ENCODE results near the gene CDC42BPA. TPM values are rescaled to one million over a fixed set of nuclear protein-coding genes. Genes with fewer than 3 reads are reported as not detected.
"Not testable (repeated sequence)": the region's sequence is repeated elsewhere in the genome, so short reads cannot be mapped to it uniquely, and the experiment has no call there.

CDC42BPA gene
- total and polyA plus RNA-seq, 2 donors: 3.7 to 3.9 TPM

DNA sequence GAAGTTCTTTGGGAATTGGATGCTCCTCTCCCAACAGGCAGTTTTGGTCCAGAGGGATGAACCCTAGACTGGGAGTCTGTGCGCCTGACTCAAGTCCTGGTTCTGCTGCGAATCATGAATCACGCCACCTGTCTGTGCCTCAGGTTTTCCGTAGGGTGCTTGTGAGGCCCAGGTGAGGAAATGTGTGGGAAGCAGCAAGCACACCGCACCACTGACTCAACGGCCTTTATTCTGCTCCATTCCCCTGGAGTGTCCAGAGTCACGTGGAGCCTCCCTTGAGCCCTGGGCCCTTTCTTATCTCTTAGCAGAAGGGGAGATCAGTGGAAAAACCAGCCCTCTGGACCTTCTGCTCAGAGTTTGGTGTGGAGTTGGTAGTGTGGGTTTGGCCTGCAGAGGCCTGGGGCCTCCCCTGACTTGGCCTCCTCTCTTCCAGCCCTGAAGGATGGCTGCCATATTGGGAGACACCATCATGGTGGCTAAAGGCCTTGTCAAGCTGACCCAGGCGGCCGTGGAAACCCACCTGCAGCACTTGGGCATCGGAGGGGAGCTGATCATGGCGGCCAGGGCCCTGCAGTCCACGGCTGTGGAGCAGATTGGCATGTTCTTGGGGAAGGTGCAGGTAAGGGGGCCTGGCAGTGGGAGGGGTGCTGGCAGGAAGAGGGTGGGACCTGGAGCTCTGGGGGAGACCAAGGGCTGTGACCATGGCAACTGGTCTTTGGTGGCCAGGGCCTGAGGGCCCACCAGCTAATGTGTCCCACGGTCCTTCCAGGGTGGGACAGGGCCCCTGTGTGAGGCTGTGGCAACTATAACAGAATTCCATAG is 357.1 kb downstream of the CDC42BPA start:
- WGBS: 97% methylated on average over 13 of the region's 13 CpGs
- no peak for DNase-seq (ENCODE audit: low read depth in 6 of 9, low spot score in 9 of 9)

DNA sequence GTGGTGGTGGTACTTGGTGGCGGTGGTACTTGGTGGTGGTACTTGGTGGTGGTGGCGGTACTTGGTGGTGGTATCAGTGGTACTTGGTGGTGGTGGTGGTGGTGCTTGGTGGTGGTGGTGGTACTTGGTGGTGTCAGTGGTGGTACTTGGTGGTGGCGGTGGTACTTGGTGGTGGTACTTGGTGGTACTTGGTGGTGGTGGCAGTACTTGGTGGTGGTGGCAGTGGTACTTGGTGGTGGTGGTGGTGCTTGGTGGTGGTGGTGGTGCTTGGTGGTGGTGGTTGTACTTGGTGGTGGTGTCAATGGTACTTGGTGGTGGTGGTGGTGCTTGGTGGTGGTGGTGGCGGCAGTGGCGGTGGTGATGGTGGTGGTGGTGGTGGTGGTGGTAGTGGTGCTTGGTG is 358.0 kb downstream of the CDC42BPA start:
- H3K4me3 ChIP-seq (ENCODE audit: low read length in 2 of 2): no peak overlapping the region
- H3K4me1 ChIP-seq (ENCODE audit: control insufficient read depth in 2 of 2, insufficient read depth in 2 of 2, low read length in 2 of 2): no peaks in the 10 kb centered on the region
- 83% methylated on average over 5 of the region's 5 CpGs for WGBS
- peaks cover 0 to 17% of the 10 kb centered on the region in 2 donors for H3K36me3 ChIP-seq (ENCODE audit: control insufficient read depth in 2 of 2, insufficient read depth in 2 of 2, low read length in 1 of 2)
- no peak overlapping the region for H3K27ac ChIP-seq (ENCODE audit: low read depth in 1 of 2, low read length in 1 of 2)
- DNase-seq (ENCODE audit: low read depth in 6 of 9, low spot score in 9 of 9): no peak
- no peaks in the 10 kb centered on the region for H3K27me3 ChIP-seq (ENCODE audit: control insufficient read depth in 2 of 2, insufficient read depth in 1 of 2, low read length in 1 of 2)
- H3K9me3 ChIP-seq (ENCODE audit: control insufficient read depth in 2 of 2, insufficient read depth in 1 of 2, low read length in 1 of 2): peaks cover 2 to 37% of the 10 kb centered on the region in 2 donors

More for the DNA sequence above, 357.1 kb downstream of the CDC42BPA start:
- H3K36me3 ChIP-seq (ENCODE audit: control insufficient read depth in 2 of 2, insufficient read depth in 2 of 2, low read length in 1 of 2): peaks cover 7 to 26% of the 10 kb centered on the region in 2 donors
- H3K27ac ChIP-seq (ENCODE audit: low read depth in 1 of 2, low read length in 1 of 2): no peak overlapping the region
- H3K4me3 ChIP-seq (ENCODE audit: low read length in 2 of 2): no peak overlapping the region
- H3K4me1 ChIP-seq (ENCODE audit: control insufficient read depth in 2 of 2, insufficient read depth in 2 of 2, low read length in 2 of 2): no peaks in the 10 kb centered on the region
- H3K9me3 ChIP-seq (ENCODE audit: control insufficient read depth in 2 of 2, insufficient read depth in 1 of 2, low read length in 1 of 2): peaks cover 2 to 28% of the 10 kb centered on the region in 2 donors
- no peaks in the 10 kb centered on the region for H3K27me3 ChIP-seq (ENCODE audit: control insufficient read depth in 2 of 2, insufficient read depth in 1 of 2, low read length in 1 of 2)

DNA sequence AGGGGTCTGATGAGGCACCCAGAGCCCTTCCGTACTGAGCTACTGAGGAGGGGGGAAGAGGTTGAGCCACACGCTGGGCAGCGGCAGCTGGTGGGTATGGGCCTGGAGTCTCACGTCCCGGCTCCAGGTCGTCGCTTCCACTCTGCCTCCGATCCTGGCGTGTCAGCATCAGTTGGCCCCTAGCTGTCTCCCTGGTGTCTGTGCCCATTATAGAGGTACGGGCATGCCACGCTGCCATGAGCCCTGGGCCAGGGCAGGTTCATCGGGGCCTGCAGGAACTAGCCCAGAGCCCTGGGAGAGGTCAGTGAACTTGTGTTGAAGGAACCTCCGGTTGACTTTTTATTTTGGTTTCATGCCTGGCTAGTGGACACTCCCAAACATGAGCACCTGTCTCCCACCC is 360.0 kb downstream of the CDC42BPA start:
- Histone ChIP-seq H3K36me3 (ENCODE audit: control insufficient read depth in 2 of 2, insufficient read depth in 2 of 2, low read length in 1 of 2) (peaks cover 0 to 11% of the 10 kb centered on the region in 2 donors), H3K27me3 (ENCODE audit: control insufficient read depth in 2 of 2, insufficient read depth in 1 of 2, low read length in 1 of 2) (no peaks in the 10 kb centered on the region), H3K4me3 (ENCODE audit: low read length in 2 of 2) (no peak overlapping the region), H3K4me1 (ENCODE audit: control insufficient read depth in 2 of 2, insufficient read depth in 2 of 2, low read length in 2 of 2) (no peaks in the 10 kb centered on the region), H3K9me3 (ENCODE audit: control insufficient read depth in 2 of 2, insufficient read depth in 1 of 2, low read length in 1 of 2) (peaks cover 2 to 44% of the 10 kb centered on the region in 2 donors), H3K27ac (ENCODE audit: low read depth in 1 of 2, low read length in 1 of 2) (no peak overlapping the region)
- DNase-seq (ENCODE audit: low read depth in 6 of 9, low spot score in 9 of 9): no peak
- WGBS: 94% methylated on average over 13 of the region's 13 CpGs

DNA sequence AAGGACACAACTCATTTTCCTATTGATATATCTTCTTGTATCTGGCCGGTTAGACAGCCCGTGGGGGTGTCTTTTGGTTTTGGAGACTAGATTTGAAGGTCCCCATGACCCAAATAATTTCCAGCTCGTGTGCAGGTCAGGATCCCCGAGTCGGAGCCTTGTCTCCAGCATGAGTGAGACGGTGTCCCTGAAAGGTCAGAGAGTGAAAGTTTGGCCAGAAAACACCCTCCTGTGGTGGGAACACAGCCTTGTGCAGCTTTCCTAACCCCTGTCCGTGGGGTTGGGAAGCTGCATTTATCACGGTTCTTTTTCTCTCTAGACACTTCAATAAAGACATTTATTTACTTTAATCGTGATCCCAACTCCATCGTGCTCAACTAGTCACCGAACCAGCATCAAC is 360.6 kb downstream of the CDC42BPA start:
- H3K36me3 ChIP-seq (ENCODE audit: control insufficient read depth in 2 of 2, insufficient read depth in 2 of 2, low read length in 1 of 2): peaks cover 0 to 11% of the 10 kb centered on the region in 2 donors
- H3K27me3 ChIP-seq (ENCODE audit: control insufficient read depth in 2 of 2, insufficient read depth in 1 of 2, low read length in 1 of 2): no peaks in the 10 kb centered on the region
- H3K9me3 ChIP-seq (ENCODE audit: control insufficient read depth in 2 of 2, insufficient read depth in 1 of 2, low read length in 1 of 2): peaks cover 2 to 44% of the 10 kb centered on the region in 2 donors
- H3K4me1 ChIP-seq (ENCODE audit: control insufficient read depth in 2 of 2, insufficient read depth in 2 of 2, low read length in 2 of 2): no peaks in the 10 kb centered on the region
- no peak overlapping the region for H3K4me3 ChIP-seq (ENCODE audit: low read length in 2 of 2)
- no peak for DNase-seq (ENCODE audit: low read depth in 6 of 9, low spot score in 9 of 9)
- WGBS: 98% methylated on average over 11 of the region's 11 CpGs
- no peak overlapping the region for H3K27ac ChIP-seq (ENCODE audit: low read depth in 1 of 2, low read length in 1 of 2)

DNA sequence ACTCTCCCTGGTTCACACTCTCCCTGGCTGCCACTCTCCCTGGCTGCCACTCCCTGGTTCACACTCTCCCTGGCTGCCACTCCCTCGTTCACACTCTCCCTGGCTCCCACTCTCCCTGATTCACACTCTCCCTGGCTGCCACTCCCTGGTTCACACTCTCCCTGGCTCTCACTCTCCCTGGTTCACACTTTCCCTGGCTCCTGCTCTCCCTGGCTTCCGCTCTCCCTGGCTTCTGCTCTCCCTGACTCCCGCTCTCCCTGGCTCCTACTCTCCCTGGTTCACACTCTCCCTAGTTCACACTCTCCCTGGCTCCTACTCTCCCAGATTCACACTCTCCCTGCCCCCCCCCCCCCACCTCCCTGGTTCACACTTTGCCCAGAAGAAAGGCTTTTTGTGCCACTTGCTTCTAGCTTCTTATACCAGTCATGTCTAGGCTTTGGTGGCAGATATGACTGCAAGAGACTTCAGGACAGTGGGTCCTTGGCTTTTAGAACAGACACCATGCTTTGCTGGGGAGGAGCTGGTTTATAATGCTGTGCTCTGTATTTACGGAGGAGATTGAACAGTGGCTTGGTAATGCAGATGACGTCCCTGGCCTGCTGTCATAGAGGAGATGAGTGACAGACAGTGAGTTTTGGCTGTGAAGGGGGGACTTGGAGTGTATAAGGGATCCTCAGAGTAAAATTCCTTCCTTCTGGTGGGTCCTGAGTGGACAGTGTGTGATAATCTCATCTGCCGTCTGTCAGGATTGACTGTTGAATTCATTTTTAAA is 361.2 kb downstream of the CDC42BPA start:
- Histone ChIP-seq H3K27ac (ENCODE audit: low read depth in 1 of 2, low read length in 1 of 2) (no peak overlapping the region), H3K4me1 (ENCODE audit: control insufficient read depth in 2 of 2, insufficient read depth in 2 of 2, low read length in 2 of 2) (no peaks in the 10 kb centered on the region)
- 97% methylated on average over 6 of the region's 6 CpGs for WGBS

DNA sequence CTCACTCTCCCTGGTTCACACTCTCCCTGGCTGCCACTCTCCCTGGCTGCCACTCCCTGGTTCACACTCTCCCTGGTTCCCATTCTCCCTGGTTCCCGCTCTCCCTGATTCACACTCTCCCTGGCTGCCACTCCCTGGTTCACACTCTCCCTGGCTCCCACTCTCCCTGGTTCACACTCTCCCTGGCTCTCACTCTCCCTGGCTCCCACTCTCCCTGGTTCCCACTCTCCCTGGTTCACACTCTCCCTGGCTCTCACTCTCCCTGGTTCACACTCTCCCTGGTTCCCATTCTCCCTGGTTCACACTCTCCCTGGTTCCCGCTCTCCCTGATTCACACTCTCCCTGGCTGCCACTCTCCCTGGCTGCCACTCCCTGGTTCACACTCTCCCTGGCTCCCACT is 362.4 kb downstream of the CDC42BPA start:
- peaks cover 2 to 43% of the 10 kb centered on the region in 2 donors for H3K9me3 ChIP-seq (ENCODE audit: control insufficient read depth in 2 of 2, insufficient read depth in 1 of 2, low read length in 1 of 2)
- H3K36me3 ChIP-seq (ENCODE audit: control insufficient read depth in 2 of 2, insufficient read depth in 2 of 2, low read length in 1 of 2); H3K4me1 ChIP-seq (ENCODE audit: control insufficient read depth in 2 of 2, insufficient read depth in 2 of 2, low read length in 2 of 2); H3K4me3 ChIP-seq (ENCODE audit: low read length in 2 of 2); H3K27me3 ChIP-seq (ENCODE audit: control insufficient read depth in 2 of 2, insufficient read depth in 1 of 2, low read length in 1 of 2); H3K27ac ChIP-seq (ENCODE audit: low read depth in 1 of 2, low read length in 1 of 2); DNase-seq (ENCODE audit: low read depth in 6 of 9, low spot score in 9 of 9): not testable (repeated sequence)
- 96% methylated on average over 2 of the region's 2 CpGs for WGBS

More for the DNA sequence above, 361.2 kb downstream of the CDC42BPA start:
- H3K4me3 ChIP-seq (ENCODE audit: low read length in 2 of 2): no peak overlapping the region
- no peaks in the 10 kb centered on the region for H3K27me3 ChIP-seq (ENCODE audit: control insufficient read depth in 2 of 2, insufficient read depth in 1 of 2, low read length in 1 of 2)
- peaks cover 2 to 44% of the 10 kb centered on the region in 2 donors for H3K9me3 ChIP-seq (ENCODE audit: control insufficient read depth in 2 of 2, insufficient read depth in 1 of 2, low read length in 1 of 2)
- DNase-seq (ENCODE audit: low read depth in 6 of 9, low spot score in 9 of 9): no peak
- peaks cover 0 to 5% of the 10 kb centered on the region in 2 donors for H3K36me3 ChIP-seq (ENCODE audit: control insufficient read depth in 2 of 2, insufficient read depth in 2 of 2, low read length in 1 of 2)

DNA sequence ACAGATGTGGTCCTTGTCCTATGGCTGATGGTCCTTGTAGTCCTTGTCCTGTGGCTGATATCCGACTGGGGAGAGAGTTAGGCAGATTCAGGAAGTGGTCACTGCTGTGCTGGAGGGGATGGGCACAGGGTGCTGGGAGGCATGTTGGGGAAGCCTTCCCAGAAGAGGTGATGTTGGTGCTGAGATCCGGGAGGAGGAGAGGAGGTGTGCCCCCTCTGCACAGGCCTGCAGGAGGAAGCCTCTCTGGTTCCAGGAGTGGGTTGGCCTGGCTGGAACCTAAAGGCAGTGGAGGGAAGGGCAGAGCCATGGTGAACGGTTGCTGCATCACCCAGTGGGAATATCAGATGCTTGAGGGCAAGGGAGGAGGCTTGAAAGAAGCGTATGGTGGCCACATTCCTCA is 363.5 kb downstream of the CDC42BPA start:
- 95% methylated on average over 4 of the region's 4 CpGs for WGBS
- Histone ChIP-seq H3K4me3 (ENCODE audit: low read length in 2 of 2) (no peak overlapping the region), H3K9me3 (ENCODE audit: control insufficient read depth in 2 of 2, insufficient read depth in 1 of 2, low read length in 1 of 2) (peaks cover 1 to 33% of the 10 kb centered on the region in 2 donors), H3K27ac (ENCODE audit: low read depth in 1 of 2, low read length in 1 of 2) (no peak overlapping the region), H3K36me3 (ENCODE audit: control insufficient read depth in 2 of 2, insufficient read depth in 2 of 2, low read length in 1 of 2) (no peaks in the 10 kb centered on the region), H3K27me3 (ENCODE audit: control insufficient read depth in 2 of 2, insufficient read depth in 1 of 2, low read length in 1 of 2) (no peaks in the 10 kb centered on the region), H3K4me1 (ENCODE audit: control insufficient read depth in 2 of 2, insufficient read depth in 2 of 2, low read length in 2 of 2) (no peaks in the 10 kb centered on the region)
- DNase-seq (ENCODE audit: low read depth in 6 of 9, low spot score in 9 of 9): no peak

DNA sequence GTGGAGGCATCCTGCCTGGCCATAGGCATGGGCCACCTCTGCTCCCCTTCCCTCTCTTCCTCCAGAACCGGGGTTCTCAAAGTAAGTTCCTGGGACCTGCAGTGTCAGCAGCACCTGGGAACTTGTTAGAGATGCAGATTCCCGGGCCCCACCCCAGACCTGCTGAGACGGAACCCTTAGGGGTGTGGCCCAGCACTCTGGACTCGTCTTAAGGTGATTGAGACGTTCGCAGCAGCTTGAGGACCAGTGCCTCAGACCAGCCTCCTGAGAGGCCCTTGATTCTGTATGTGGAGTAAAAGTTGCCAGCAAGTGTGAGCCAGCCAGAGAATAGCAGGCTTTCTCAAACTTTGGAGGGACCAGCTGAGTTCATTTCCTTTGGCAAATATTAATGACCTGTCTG is 364.0 kb downstream of the CDC42BPA start:
- 97% methylated on average over 6 of the region's 6 CpGs for WGBS
- Histone ChIP-seq H3K4me3 (ENCODE audit: low read length in 2 of 2) (no peak overlapping the region), H3K4me1 (ENCODE audit: control insufficient read depth in 2 of 2, insufficient read depth in 2 of 2, low read length in 2 of 2) (no peaks in the 10 kb centered on the region), H3K27ac (ENCODE audit: low read depth in 1 of 2, low read length in 1 of 2) (no peak overlapping the region), H3K27me3 (ENCODE audit: control insufficient read depth in 2 of 2, insufficient read depth in 1 of 2, low read length in 1 of 2) (no peaks in the 10 kb centered on the region), H3K9me3 (ENCODE audit: control insufficient read depth in 2 of 2, insufficient read depth in 1 of 2, low read length in 1 of 2) (peaks cover 1 to 30% of the 10 kb centered on the region in 2 donors), H3K36me3 (ENCODE audit: control insufficient read depth in 2 of 2, insufficient read depth in 2 of 2, low read length in 1 of 2) (no peaks in the 10 kb centered on the region)
- DNase-seq (ENCODE audit: low read depth in 6 of 9, low spot score in 9 of 9): no peak

DNA sequence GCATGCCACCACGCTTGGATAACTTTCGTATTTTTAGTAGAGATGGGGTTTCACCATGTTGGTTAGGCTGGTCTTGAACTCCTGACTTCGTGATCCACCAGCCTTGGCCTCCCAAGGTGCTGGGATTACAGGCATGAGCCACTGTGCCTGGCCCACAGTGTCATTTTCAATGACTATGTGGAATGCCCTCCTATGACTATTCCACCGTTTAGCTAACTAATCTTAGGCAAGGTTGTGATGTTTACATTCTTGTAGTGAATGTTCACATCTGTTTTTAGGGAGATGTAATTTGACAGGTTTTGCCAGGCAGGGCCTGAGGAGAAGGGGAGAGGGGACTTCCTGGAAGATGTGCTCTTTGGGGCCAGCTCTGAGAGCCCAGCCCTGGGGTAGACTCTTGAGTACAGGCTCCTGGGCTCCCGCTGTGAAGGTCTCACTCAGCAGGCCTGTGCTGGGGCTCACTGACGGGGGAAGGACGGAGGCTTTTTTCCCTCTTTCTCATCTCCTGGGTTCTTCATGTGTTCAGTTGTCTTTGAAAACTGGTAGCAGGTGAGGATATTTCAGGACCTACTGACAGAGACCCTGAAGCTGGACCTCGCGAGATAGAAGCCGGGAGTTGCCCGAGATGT is 365.0 kb downstream of the CDC42BPA start:
- Histone ChIP-seq H3K27me3 (ENCODE audit: control insufficient read depth in 2 of 2, insufficient read depth in 1 of 2, low read length in 1 of 2) (no peaks in the 10 kb centered on the region), H3K9me3 (ENCODE audit: control insufficient read depth in 2 of 2, insufficient read depth in 1 of 2, low read length in 1 of 2) (peaks cover 1 to 26% of the 10 kb centered on the region in 2 donors), H3K36me3 (ENCODE audit: control insufficient read depth in 2 of 2, insufficient read depth in 2 of 2, low read length in 1 of 2) (no peaks in the 10 kb centered on the region), H3K4me1 (ENCODE audit: control insufficient read depth in 2 of 2, insufficient read depth in 2 of 2, low read length in 2 of 2) (no peaks in the 10 kb centered on the region), H3K4me3 (ENCODE audit: low read length in 2 of 2) (no peak overlapping the region), H3K27ac (ENCODE audit: low read depth in 1 of 2, low read length in 1 of 2) (no peak overlapping the region)
- WGBS: 98% methylated on average over 11 of the region's 11 CpGs
- no peak for DNase-seq (ENCODE audit: low read depth in 6 of 9, low spot score in 9 of 9)
